GM15510 (cell line): ENCODE data around the gene SAT2.

Experiments
- POLR2A ChIP-seq: IDR thresholded peaks from 3 replicates; pipeline ENCODE4 v1.6.1; 2011; ENCODE audit warnings: borderline replicate concordance; ENCODE audit not compliant: insufficient read length; ENCODE audit errors: extremely low read depth

Gene SAT2

DNA sequence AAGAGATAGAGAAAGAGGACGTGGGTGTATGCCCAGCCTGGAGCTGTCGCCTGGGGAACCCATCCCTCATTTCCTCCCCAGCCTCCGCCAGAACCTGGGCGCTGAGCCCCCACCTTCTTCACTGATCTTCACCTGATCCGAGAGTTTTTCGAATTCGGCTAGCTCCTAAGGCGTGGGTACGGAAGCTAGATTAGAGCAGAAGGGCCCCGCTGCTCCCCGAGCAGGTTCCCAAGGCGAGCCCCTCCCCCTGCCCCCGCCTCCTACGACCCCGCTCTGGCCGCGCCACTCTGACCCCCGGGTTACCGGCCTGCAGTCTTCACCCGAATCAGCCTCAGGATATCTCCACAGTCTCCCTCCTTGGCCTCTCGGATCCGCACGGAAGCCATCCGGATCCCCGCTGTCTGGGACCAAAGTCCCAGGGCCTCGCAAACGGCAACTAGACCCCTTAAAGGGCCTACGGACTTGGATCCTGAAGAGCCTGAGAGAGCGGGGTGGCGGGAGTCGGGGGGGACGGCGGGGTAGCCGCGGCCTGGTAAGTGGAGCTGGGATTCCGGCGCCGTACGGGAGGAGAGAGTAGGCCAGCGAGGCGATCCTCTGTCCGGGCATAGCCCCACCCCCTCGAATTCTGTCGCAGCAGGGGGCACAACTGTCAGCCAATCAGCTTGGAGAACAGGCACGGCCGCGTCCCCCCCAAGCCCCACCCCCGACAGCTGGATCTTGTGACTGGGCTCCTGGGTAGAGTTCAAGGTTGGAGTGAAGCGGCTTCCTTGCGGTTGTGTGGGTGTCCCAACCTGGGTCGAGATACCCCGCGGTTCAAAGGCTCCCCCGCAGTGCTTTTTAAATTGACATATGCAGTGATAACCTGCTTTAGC lies at the start of gene SAT2:
SAT2 (minus strand) TSS at position 572 of the 872 bp plus-strand sequence; CDS start at position 386, 186 bp downstream.
- TF ChIP-seq POLR2A = peak; percentile 77

GRCh38 chr17:7676533-7676932 lies 48.9 kb upstream of the SAT2 start:
- TF ChIP-seq POLR2A = no peak

DNA sequence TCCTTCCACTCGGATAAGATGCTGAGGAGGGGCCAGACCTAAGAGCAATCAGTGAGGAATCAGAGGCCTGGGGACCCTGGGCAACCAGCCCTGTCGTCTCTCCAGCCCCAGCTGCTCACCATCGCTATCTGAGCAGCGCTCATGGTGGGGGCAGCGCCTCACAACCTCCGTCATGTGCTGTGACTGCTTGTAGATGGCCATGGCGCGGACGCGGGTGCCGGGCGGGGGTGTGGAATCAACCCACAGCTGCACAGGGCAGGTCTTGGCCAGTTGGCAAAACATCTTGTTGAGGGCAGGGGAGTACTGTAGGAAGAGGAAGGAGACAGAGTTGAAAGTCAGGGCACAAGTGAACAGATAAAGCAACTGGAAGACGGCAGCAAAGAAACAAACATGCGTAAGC lies 47.3 kb upstream of the SAT2 start:
- no peak for TF ChIP-seq POLR2A

GRCh38 chr17:7673239-7673638 lies 45.6 kb upstream of the SAT2 start:
- TF ChIP-seq POLR2A = no peak

DNA sequence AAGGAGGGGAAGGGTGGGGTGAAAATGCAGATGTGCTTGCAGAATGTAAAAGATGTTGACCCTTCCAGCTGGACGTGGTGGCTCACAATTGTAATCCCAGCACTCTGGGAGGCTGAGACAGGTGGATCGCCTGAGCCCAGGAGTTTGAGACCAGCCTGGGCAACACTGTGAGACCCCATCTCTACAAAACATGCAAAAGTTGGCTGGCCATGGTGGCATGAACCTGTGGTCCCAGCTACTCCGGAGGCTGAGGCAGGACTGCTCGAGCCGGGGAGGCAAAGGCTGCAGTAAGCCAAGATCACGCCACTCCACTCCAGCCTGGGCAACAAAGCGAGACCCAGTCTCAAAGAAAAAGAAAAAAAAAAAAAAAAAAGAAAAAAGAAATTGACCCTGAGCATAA lies 40.9 kb upstream of the SAT2 start:
- no peak for TF ChIP-seq POLR2A

GRCh38 chr17:7667656-7668406 lies 40.2 kb upstream of the SAT2 start:
- TF ChIP-seq POLR2A = no peak

DNA sequence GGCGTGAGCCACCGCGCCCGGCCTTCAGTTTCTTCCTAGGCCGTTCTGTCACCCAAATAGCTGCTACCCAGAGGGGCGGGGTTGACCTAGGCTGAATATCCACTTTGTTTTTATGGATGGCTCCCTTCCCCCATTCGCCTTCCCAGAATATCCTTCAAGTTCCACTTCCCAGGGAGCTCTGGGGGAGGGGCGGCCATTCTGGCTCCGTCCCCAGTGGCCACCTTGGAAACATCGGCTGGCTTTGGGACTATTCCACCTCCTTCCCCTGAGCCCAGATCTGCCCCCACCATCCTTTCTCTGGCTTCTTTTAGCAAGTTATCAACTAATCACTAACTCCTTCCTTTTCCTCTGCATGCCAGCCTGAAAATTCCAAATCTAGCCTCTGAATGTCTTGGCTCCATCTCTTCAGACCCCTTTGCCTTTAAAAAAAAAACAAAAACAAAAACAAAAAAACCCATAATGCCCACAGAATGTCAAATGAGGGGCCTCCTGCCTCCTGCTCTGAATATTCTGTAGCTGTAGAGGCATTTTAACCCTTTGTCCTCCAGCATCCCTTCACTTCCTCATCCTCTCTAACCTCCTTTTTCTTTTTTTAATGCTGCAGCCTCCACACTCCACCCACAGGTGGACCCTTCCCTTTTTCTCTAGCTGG lies 29.5 kb upstream of the SAT2 start:
- TF ChIP-seq POLR2A = no peak

- no peak for TF ChIP-seq POLR2A
Observed at GRCh38 chr17:7655541-7655840, 27.9 kb upstream of the SAT2 start.

GRCh38 chr17:7654832-7655540 lies 27.4 kb upstream of the SAT2 start:
- no peak for TF ChIP-seq POLR2A

GRCh38 chr17:7652388-7653356 lies 25.1 kb upstream of the SAT2 start:
- no peak for TF ChIP-seq POLR2A

DNA sequence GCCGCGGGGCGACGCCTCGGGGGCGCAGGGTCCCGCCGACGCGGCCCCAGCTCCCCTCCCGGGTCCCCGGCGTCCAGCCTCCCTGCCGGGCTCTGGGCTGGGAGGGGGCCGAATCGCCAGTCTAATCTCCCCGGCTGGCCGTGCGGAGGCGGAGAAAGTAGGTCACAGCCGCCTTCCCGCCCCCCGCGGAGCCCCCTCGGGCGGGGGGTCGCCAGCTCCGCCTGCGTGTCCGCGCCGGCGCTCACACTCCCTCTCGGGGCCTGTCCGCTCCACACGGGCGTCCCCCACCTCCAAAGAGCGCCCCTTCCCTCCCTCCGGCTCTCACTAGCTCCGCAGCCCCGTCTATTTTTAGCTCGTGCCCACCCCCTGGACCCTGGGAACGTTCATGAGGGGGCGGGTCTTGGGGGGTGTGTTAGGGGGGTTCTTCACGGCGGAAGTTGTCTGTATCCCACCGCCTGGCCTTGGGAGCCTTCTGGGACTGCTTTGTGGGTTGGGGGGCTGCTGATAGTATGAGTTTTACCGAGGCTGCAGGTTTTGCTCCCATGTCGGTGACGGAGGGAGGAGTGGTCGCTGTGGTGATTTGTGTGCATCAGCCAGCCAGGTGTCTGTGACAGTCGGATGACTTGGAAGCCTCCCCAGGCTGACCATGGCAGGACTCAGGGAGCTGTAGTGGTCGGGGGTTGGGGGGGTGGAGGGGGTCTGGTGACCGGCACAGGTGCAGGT lies 24.2 kb upstream of the SAT2 start:
- TF ChIP-seq POLR2A = no peak

- TF ChIP-seq POLR2A = no peak
Observed at GRCh38 chr17:7651097-7651664, 23.6 kb upstream of the SAT2 start.
